Suppressor macrophage (primary cell): ENCODE measurements around the gene GPR3.
"Not testable (repeated sequence)": the region's sequence is repeated elsewhere in the genome, so short reads cannot be mapped to it uniquely, and the experiment has no call there.

Experiments
- DNase-seq, 4 experiments: peaks; one replicate each; pipeline ENCODE4 v3.0.0-alpha.2; 2020 to 2022

The GPR3 gene

DNA sequence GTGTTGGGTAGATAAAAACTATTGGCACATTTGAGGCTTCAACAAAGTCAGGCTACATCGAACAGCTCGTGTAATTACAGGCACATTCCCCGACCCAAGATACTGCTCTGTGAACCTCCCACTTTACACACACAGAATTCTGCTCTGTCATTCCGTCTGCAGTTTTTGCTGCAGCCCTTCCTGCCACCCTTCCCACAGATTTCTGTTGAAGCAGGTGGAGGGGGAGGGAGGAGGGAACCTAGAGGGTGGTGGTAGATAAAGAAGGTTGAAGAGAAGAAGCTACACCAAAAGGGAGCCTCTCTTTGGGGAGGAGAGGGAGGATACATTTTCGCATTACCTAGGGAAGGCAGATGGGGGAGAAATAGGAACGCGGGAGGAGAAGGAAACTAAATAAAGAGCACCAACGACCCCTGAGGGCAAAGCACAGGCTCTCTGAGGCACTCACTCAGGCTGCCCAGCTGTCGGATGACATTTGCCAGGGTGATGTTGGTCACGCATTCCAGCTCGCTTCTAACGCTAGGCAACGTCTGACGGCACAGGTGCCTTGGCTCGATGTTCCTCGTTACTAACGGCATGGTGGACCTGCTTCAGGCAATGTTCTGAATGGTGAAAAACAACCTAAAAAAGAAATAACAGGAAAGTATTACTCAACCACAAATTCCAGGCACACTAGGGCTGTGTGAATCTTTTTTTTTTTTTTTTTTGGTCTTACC is 36.0 kb downstream of the GPR3 start:
- peak in 1 of 4 experiments; percentile 25 for DNase-seq

DNA sequence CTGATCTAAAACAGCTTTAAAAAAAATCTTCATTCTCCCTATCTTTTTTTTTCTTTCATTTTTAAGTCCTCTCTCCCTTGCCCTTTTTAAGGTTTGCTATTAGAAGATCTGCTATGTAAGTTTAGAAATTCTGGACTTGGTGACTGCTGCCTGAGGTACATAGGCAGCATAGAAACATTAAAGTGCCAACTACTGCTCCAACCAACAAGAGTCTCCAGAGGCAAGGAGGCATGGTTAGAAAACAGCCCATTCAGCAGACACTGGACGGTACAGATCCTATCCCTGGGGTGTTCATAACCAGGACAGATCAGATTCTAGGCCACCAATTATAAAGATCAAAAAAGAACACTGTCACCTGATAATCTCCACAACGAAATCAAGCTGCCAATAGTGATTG is 36.6 kb downstream of the GPR3 start:
- peak in 1 of 4 experiments; percentile 20 for DNase-seq

DNA sequence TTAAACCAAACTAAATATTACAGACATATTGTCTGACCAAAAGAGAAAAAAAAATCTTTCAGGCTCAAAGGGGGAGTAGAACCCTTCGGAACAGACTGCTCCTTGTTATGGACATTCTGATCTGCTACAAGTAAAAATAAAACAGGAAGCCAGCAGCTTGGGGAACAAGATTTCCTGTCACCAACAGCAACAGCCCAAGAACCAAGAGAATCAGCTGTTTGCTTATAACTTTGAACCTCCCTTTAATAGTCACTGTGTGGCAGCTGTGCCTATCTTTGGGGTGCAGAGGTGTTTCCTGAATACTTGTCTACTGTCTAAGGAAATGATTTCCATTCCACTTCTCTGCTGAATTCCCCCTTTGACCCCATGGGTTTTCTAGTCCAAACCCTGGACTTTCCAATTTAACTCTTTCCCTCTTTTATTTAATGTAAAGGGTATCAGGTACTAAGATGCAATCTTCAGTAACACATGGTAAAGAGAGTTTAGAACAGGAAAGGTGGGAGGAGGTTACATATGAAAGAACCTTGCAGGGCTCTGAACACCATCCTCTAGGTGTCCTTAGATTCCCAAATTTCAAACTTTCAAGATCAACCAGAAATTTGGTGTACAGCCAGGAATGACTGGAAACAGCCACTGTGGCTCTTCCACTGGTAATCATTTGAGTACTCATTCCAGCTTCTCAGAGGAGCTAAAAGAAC is 38.6 kb downstream of the GPR3 start:
- peak; percentile 70 to 84 (median 78) for DNase-seq

DNA sequence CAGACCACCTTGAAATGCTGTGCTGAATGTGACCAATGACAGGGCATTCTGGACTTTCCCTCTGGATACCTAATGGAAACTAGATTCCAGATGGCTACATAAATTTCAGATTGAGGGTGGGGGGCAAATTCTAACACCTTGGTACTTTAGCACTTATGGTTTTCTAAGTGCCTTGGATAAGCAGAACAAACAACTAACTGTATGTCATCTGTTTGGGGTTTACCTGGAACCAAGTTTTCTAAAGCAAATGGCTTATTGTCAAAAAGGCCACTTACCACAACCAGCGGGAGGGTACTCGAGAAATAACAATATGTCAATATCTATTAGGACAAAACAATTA is 39.1 kb downstream of the GPR3 start:
- no peak for DNase-seq

DNA sequence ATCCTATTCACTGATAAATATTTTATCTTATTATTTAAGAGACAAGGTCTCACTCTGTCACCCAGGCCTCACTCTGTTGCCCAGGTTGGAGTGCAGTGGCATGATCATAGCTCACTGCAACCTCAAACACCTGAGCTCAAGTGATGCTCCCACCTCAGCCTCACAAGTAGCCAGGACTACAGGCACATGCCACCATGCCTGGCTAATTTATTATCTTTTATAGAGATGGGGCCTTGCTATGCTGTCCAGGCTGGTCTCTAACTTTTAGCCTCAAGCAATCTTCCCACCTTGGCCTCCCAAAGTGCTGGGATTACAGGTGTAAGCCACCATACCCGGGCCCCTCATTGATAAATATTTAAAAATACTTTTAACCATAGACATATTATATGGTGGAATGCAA is 40.3 kb downstream of the GPR3 start:
- not testable (repeated sequence) for DNase-seq

DNA sequence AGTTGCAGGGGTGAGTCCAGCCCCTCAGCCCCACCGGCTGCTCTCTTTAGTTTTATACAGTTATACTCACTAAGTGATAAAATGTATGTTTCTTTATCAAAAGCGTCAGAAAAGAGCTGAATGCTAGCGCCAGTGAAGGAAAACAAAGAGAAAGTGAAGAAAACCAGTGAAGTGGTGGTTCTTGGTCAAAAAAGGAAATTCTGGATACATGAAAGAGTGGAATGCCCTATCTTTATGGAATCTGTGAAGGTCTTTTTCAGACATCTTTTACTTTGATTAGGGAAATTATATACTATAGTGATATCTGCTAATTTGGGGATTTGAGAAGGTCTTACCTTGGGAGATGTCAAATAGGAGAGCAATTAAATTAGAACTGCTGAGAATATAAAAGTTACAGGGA is 41.3 kb downstream of the GPR3 start:
- DNase-seq: no peak

DNA sequence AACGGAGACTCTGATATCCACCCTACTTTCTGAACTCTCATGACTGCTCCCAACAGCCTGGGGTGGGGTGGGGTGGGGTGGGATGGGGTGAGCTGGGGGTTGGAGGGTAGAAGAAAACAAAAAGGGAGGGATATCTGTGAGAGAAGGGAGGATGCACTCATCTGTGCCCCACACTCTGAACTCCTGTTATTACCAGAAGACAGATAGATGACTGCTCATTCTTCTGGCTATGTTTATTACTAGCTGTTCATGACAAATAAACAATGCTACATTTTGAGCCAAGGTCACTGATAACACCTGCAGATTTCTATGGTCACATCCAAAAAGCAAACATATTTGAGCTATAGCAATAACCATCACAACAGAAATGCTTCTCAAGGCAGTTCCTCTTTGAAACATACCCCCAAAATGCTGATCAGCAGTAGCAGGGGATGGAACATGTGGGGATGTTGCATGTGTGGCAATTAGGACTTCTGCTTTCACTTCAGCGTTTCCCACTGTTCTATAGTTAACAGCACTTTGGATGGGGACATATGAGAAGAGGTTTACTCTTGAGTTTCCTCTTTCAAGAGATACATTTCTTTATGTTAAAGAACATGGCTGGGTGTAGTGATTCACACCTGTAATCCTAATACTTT is 43.3 kb downstream of the GPR3 start:
- peak; percentile 84 to 96 (median 90) for DNase-seq

DNA sequence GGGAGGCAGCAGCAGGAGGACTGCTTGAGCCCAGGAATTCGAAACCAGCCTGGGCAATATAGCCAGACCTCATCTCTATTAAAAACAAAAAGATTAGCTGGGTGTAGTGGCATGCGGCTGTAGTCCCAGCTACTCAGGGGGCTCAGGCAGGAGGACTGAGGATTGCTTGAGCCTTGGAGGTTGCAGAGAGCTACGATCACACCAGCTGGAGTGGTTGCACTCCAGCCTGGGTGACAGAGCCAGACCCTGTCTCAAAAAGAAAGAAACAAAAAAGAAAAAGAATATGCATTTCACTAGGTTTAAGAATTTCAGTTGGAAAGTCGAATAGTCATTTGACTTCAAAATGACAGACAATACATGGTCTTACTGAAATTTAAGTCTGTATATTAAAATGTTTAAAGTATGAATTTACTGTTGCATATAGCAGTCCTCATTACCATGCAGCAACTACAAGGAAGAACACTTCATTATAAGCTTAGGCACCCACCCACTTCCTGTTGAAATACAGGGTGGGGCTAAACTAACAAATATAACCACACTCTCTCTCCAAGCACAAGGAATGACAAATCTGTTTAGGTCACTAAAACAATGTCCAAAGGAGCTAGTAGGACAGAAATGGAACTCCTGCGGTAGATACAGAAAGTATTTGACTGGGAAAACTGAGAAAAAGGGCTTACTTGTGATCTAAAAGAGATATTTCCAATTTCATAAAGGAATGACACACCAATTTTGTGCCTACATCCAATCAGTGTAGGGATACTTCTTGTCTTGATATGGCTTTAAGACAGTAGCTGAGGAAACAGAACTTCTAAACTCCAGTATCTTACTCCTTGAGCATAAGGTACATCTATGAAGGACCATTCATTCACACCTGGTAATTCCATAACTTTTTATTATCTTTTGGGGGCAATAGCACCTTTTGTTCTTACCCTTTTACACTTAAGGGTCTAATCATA is 44.1 kb downstream of the GPR3 start:
- peak; percentile 74 to 93 (median 85) for DNase-seq

DNA sequence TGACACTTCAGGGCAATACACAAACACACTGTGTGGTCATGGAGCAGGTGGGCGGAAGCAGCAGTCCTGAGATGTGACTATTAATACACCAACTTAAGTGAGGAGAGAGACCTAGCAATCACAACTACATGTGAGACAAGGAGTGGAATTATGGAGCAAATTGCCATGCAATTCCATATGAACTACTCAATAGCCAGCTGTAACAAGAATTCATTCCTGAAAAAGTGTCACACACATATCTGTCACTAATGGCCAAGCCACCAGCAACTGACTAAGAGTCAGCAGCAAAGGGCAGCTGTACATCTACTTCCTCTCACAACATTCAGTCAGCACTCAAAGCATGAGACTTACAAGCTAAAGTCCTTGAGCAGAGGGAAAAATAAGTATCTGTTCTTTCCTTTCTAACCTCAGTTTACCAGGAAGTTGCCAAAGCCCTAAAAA is 46.2 kb downstream of the GPR3 start:
- peak; percentile 73 to 90 (median 80) for DNase-seq

DNA sequence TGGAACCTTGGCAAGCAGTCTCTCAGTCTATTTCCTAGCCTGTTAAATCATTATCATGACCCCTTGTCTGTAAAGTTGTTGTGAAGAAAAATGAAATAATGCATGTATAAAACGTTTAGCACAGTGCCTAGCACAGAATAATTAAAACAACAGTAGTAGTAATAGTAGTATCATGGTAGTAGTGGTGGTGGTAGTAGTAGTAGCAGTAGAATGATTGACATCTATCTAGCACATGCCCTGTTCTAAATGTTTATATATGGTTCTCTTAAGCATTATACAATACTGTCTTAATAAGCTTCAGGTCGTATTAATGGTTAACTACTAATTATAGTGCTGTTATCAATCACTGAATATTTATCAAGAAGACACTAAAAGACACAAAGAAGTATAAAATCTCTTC is 46.7 kb downstream of the GPR3 start:
- DNase-seq: no peak

DNA sequence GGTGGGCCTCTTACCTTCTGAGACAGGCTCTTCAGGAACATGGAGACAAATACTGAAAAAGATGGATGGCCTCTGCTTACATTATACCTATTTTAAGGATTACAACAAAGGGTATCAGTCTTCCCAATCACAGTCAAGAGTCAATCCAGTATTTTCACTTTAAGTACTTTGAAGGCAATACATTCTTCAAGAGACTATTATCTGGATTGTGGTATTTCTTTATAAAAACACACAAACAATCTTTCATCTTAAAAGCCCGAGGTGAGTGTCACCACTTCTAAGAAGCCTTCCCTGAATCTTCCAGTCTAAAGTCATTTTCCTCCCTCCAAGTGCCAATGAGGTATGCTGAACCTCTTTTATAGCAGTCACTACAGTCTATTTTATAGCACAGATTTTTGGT is 52.2 kb downstream of the GPR3 start:
- DNase-seq: no peak
